AG04449 (cell line): ENCODE data around the gene DHRS3.
A peak's percentile ranks its signal among the peaks of the same experiment; 100 is the strongest.

Source experiments
- CTCF ChIA-PET: fragments of 350-600 bp; formaldehyde crosslinking; extraction: SDS; loops from one replicate; lab custom pipeline; 2021; ENCODE audit warnings: antibody characterized with exemption; lab: Yijun Ruan, JAX
- POLR2A ChIA-PET: fragments of 400-600, 350-600 bp; formaldehyde crosslinking; extraction: SDS; loops from one replicate; lab custom pipeline; 2020; ENCODE audit warnings: antibody characterized with exemption, inconsistent platforms; lab: Yijun Ruan, JAX
- DNase-seq: peaks from one replicate; pipeline ENCODE4 v3.0.0-alpha.2; 2010; ENCODE audit warnings: low read depth, low spot score
- H3K4me3 ChIP-seq: 2 replicates; pipeline ENCODE4 v1.5.1; 2011; ENCODE audit warnings: low read depth, mild to moderate bottlenecking, control low read depth, low read length
- TF ChIP-seq, protein P1 (sequence below): IDR thresholded peaks from one replicate; pipeline ENCODE4 v1.5.1; 2011; ENCODE audit warnings: mild to moderate bottlenecking, moderate library complexity, low read length, control low read depth, inconsistent platforms; ENCODE audit not compliant: insufficient read depth; ENCODE audit errors: missing control alignments

The DHRS3 gene

DNA sequence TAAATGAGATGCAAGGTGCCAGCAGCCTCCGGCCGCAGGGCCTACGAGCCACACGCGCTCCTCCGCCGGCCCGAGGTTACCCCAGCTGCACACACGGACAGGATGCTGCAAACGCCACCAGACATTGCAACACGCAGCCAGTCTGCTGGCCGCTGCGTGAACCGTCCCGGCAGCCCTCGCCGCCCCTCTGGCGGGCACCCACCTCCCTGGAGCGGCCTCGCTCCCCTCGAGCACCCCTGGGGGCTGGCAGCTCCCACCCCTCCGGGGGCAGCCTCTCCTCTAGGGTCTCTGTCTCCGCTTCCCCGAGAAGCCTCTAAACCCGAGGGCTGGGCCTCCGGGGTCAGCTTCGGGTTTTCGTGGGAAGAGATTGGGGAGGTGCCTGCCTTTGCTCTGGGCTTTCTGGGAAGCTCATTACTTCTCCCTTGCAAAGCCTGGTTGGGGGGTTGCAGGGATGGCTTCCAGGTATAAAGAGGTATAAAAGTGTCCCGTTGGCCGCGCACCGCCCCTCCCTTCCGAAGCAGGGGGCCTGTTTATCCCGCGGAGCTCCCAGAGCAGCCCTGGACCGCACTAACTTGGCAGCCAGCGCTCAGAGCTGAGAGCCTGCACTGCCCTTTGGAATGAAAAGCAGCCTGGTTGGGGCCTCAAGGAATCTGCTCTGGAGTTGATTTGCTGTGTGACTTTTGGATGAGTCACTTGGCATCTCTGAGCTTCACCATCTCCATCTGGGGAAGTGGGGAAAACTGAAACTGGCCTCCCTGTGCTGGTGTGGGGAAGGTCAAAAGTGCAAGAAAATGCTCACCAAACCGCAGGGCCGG, 21.8 kb downstream of the DHRS3 start:
- CTCF ChIA-PET = interaction anchor here (0.8 to 1.2 kb wide), 4 partner anchors 9 to 282 kb away, joined by 3 to 4 read pairs (median 4); no protein-coding TSS in a partner anchor
- POLR2A ChIA-PET = interaction anchor here (0.7 to 3.2 kb wide), 11 partner anchors 8 to 149 kb away, joined by 3 to 25 read pairs (median 5); no protein-coding TSS in a partner anchor
- H3K4me3 ChIP-seq = peak overlapping the region; percentile 41
- TF ChIP-seq, protein P1, sequence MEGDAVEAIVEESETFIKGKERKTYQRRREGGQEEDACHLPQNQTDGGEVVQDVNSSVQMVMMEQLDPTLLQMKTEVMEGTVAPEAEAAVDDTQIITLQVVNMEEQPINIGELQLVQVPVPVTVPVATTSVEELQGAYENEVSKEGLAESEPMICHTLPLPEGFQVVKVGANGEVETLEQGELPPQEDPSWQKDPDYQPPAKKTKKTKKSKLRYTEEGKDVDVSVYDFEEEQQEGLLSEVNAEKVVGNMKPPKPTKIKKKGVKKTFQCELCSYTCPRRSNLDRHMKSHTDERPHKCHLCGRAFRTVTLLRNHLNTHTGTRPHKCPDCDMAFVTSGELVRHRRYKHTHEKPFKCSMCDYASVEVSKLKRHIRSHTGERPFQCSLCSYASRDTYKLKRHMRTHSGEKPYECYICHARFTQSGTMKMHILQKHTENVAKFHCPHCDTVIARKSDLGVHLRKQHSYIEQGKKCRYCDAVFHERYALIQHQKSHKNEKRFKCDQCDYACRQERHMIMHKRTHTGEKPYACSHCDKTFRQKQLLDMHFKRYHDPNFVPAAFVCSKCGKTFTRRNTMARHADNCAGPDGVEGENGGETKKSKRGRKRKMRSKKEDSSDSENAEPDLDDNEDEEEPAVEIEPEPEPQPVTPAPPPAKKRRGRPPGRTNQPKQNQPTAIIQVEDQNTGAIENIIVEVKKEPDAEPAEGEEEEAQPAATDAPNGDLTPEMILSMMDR = no peak
- DNase-seq = peak; percentile 95

DNA sequence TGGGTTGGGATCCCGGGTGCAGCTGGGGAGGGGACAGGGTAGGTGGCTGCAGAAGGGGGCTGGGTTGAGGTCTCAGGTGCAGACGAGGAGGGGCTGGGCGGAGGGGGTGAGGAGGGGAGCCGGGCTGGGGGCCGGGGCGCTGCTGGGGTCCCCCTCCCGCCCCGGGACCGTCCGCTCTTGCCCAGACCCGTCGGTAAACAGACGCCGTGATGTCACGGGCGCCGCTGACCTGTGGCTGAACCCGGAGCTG, 22.3 kb downstream of the DHRS3 start:
- TF ChIP-seq, protein P1 = no peak
- H3K4me3 ChIP-seq = peak overlapping the region; percentile 41
- ChIA-PET CTCF (interaction anchor here (1.0 to 1.1 kb wide), 2 partner anchors 9 to 23 kb away, joined by 3 to 4 read pairs; no protein-coding TSS in a partner anchor), POLR2A (interaction anchor here (1.2 to 3.2 kb wide), 9 partner anchors 9 to 149 kb away, joined by 3 to 25 read pairs (median 6); no protein-coding TSS in a partner anchor)
- no peak for DNase-seq

DNA sequence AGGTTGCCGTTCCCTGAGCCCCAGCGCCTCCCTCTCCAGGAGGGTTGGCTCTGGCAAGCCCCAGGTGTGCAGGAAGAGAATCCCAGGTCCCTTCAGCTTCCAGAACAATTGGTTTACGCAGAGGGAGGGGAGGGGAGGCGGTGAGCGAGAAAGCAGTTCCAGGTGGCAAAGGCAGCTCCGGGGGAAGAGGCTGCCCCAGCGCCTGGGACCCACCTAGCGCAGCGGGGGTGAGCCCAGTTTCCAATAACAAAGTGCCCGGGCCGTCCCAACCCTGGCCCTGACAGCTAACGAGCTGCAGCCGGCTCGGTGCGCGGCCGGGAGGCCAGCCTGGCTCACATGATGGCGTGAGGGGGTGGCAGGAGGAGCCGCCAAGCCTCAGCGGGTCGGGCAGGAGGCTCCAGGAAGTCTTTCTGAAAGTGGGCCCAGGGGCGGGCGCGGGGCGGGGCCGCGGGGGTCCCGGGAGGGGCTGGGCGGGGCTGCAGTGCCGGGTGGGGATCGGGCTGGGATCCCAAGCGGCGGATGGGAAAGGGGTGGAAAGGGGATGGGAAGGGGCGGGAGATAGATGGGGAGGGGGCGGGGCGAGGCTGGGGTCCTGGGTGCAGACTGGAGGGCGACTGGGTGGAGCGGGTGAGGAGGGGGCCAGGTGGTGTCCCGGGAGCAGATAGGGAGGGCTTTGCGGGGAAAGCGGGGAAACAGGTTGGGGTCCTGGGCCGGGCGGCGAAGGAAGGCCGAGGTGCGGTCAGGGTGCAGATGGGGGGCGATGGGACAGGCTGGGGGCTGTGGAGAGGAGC, 22.8 kb downstream of the DHRS3 start:
- DNase-seq = no peak
- TF ChIP-seq, protein P1 = no peak
- POLR2A ChIA-PET = interaction anchor here (1.3 to 3.2 kb wide), 6 partner anchors 9 to 139 kb away, joined by 5 to 25 read pairs (median 9); no protein-coding TSS in a partner anchor
- peak overlapping the region; percentile 41 for H3K4me3 ChIP-seq
- CTCF ChIA-PET = interaction anchor here (1.0 to 1.8 kb wide), 3 partner anchors 8 to 24 kb away, joined by 3 to 6 read pairs (median 3); no protein-coding TSS in a partner anchor

DNA sequence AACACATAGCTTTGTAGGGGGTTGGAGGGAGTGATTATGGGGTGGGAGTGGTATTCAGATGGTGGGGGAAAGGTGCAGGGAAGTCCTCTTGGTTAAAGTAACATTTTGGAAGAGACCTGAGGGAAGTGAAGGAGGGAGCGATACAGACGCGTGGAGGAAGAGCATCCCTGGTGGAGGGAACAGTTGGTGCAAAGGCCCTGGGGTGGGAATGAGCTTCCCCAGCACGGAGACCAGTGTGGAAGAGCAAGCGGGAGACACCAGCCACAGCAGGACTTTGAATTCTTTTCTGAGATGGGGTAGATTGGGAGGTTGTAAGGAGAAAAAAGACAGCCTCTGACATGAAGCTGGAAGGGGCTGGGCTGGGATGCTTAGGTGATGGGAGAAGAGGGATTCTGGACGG, 23.5 kb downstream of the DHRS3 start:
- CTCF ChIA-PET = interaction anchor here (0.8 to 1.8 kb wide), 3 partner anchors 14 to 25 kb away, joined by 3 to 6 read pairs (median 3); no protein-coding TSS in a partner anchor
- TF ChIP-seq, protein P1 = no peak
- no peak overlapping the region; the same call in 1 of the 2 replicates for H3K4me3 ChIP-seq
- POLR2A ChIA-PET = interaction anchor here (3.2 kb wide), 1 partner anchor 21 kb away, joined by 25 read pairs; no protein-coding TSS in a partner anchor
- DNase-seq = no peak

DNA sequence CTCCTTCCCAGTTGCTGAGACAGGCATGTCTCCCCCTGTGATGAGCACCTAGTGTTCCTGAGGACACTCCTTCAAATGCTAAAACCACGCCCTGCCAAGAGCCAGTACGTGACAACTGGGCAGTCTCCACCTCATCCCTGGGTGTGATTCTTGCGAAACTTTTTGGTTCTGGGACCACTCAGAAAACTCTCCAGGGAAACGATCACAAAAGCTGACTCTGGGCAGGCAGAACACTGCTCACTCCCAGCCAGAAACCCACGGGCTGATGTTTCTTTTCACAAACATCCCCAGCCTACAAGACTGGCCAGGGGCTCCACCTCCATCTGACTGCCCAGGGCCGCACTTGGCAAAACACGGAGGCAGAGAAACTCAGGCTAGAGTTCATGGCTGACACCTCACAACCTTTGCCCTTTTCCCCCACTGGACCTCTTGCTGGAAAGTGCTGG, 24.4 kb downstream of the DHRS3 start:
- POLR2A ChIA-PET = interaction anchor here (3.2 kb wide), 1 partner anchor 22 kb away, joined by 25 read pairs; no protein-coding TSS in a partner anchor
- CTCF ChIA-PET = interaction anchor here (0.8 to 1.8 kb wide), 4 partner anchors 13 to 186 kb away, joined by 3 to 6 read pairs (median 4); no protein-coding TSS in a partner anchor
- no peak overlapping the region for H3K4me3 ChIP-seq
- TF ChIP-seq, protein P1 = no peak
- DNase-seq = no peak
